Spleen (tissue), 11 donors: ENCODE data around the gene THSD4. TPM values are rescaled to one million over a fixed set of nuclear protein-coding genes. Genes with fewer than 3 reads are reported as not detected.

Source experiments
- DNase-seq: peaks from one replicate; pipeline ENCODE4 v3.0.0-alpha.2; 2020
- H3K27ac ChIP-seq, 8 donors: fragments of 200-600 bp; sonication (generic) in 7 of 8; 1 replicate in 4 of 8; 2 replicates in 4 of 8; pipeline versions ENCODE4 v1.5.0 to v1.8.0; 2016 to 2021; ENCODE audit warnings: inconsistent platforms in 4 of 8, mild to moderate bottlenecking in 4 of 8, moderate library complexity in 1 of 8
- H3K27me3 ChIP-seq, 7 donors: fragments of 200-600 bp; sonication (generic) in 6 of 7; replicated peaks in 1 of 7; 1 replicate in 4 of 7; 2 replicates in 3 of 7; pipeline versions ENCODE4 v1.5.0 to v1.8.0; 2016 to 2021; ENCODE audit warnings: inconsistent platforms in 3 of 7, mild to moderate bottlenecking in 1 of 7
- H3K36me3 ChIP-seq, 6 donors: fragments of 200-600 bp; sonication (generic) in 5 of 6; 1 replicate in 4 of 6; 2 replicates in 2 of 6; pipeline versions ENCODE4 v1.5.0 to v1.8.0; 2016 to 2021; ENCODE audit warnings: inconsistent platforms in 2 of 6
- H3K4me1 ChIP-seq, 6 donors: fragments of 200-600 bp; sonication (generic) in 5 of 6; 1 replicate in 3 of 6; 2 replicates in 3 of 6; pipeline versions ENCODE4 v1.5.0 to v1.8.0; 2016 to 2021; ENCODE audit warnings: inconsistent platforms in 3 of 6
- H3K4me3 ChIP-seq, 8 donors: fragments of 200-600 bp; sonication (generic) in 7 of 8; 1 replicate in 4 of 8; 2 replicates in 4 of 8; pipeline versions ENCODE4 v1.5.0 to v1.8.0; 2016 to 2021; ENCODE audit warnings: inconsistent platforms in 4 of 8, mild to moderate bottlenecking in 4 of 8, moderate library complexity in 2 of 8
- H3K9me3 ChIP-seq, 8 donors: fragments of 200-600 bp; sonication (generic) in 7 of 8; 1 replicate in 4 of 8; 2 replicates in 4 of 8; pipeline versions ENCODE4 v1.5.0 to v1.8.0; 2016 to 2021; ENCODE audit warnings: inconsistent platforms in 4 of 8
- POLR2A ChIP-seq, 3 donors: fragments of 450-650 bp; IDR thresholded peaks; one replicate each; pipeline ENCODE4 v1.5.1; 2017; ENCODE audit warnings: antibody characterized with exemption in 3 of 3, mild to moderate bottlenecking in 1 of 3
- POLR2AphosphoS5 ChIP-seq, 3 donors: sonication (generic); formaldehyde crosslinking; IDR thresholded peaks; one replicate each; pipeline ENCODE4 v1.5.1; 2017; ENCODE audit warnings: antibody characterized with exemption in 3 of 3
- WGBS, 5 donors: extraction: QIAGEN DNeasy Blood & Tissue Kit in 3 of 5; methylation state at CpG; one replicate each; pipeline versions ENCODE4 v1.1.5 to v1.1.7; 2013 to 2018; 5-methylcytosine and 5-hydroxymethylcytosine counted together
- intact Hi-C: fragments of 100-400 bp; cut with DNase I; formaldehyde crosslinking; loops from one replicate; pipeline ENCODE4 v1.15.0; 2023; ENCODE audit warnings: low total_unique reads
- polyA plus RNA-seq, 3 donors: library from polyadenylated mRNA; stranded (reverse); fragments of 200-250 nt; gene quantifications; one replicate each; pipeline ENCODE4 v1.2.1, GENCODE V29; 2013
- total RNA-seq, 7 donors: library from RNA; depleted of rRNA in 3 of 7; stranded (reverse); fragments of >200 nt in 3 of 7; fragmentation: NEBNext Ultra II Directional in 4 of 7; extraction: Animal tissue kit (Norgen Biotek cat#: 25700) in 4 of 7; gene quantifications; one replicate each; pipeline versions ENCODE4 v1.1.0 to v1.2.1, GENCODE V29; 2016 to 2021
- TF ChIP-seq, protein P1 (sequence below), 11 experiments: fragments of 200-600 bp in 7 of 11; fragments of 450-650 bp in 4 of 11; sonication (generic) in 4 of 11; IDR thresholded peaks in 8 of 11; conservative IDR thresholded peaks in 3 of 11; 1 replicate in 7 of 11; 2 replicates in 4 of 11; pipeline versions ENCODE4 v1.4.0 to v1.8.0; 2016 to 2021; ENCODE audit warnings: antibody characterized with exemption in 11 of 11, inconsistent platforms in 4 of 11, mild to moderate bottlenecking in 1 of 11
- donor health status: healthy with polysubstance abuse.
- donor health status: DM: no; HTN: no; CAD: no; lungs with moderate emphysema.
- donor health status: DM: no; HTN: no; CAD: no.
- donor health status: Bipolar disorder and iron deficiency.
- donor health status: healthy.
- donor health status: DM: no; HTN: no; CAD: no.
- donor health status: DM: yes; HTN: yes; CAD: no.

The THSD4 gene
- total and polyA plus RNA-seq, 10 donors = 0.29 to 11.3 (median 3.4) TPM

DNA sequence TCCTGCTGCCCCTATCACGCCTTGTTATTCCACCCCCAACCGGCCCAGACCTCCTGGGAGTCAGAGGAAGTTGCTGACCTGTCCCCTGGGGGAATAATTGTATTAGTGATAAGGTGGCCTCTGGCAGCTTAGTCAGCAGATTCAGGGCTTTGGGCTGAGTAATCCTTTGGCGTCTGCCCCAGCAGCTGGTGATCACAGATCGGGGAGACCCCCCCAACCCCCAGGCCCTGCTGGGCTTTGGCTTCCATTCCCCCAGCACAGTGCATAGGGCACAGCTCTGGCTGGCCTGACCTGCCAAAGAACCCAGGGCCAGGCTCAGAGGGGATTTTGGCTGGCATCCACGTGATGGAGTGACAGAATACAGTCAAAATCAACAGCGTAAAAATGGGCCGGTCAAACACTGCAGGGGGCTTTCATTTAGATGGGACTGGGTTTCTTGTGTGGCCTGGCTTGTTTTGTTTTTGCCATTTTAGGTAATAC, 691.2 kb downstream of the THSD4 start:
- H3K27me3 ChIP-seq = peaks cover 0 to 45% (median 0%) of the 10 kb centered on the region in 7 donors
- no peaks in the 10 kb centered on the region for H3K9me3 ChIP-seq
- H3K4me3 ChIP-seq = no peak overlapping the region
- TF ChIP-seq POLR2AphosphoS5 (IDR thresholded peaks at IDR 0.05) (no peak), POLR2A (IDR thresholded peaks at IDR 0.05) (no peak)
- TF ChIP-seq, protein P1, sequence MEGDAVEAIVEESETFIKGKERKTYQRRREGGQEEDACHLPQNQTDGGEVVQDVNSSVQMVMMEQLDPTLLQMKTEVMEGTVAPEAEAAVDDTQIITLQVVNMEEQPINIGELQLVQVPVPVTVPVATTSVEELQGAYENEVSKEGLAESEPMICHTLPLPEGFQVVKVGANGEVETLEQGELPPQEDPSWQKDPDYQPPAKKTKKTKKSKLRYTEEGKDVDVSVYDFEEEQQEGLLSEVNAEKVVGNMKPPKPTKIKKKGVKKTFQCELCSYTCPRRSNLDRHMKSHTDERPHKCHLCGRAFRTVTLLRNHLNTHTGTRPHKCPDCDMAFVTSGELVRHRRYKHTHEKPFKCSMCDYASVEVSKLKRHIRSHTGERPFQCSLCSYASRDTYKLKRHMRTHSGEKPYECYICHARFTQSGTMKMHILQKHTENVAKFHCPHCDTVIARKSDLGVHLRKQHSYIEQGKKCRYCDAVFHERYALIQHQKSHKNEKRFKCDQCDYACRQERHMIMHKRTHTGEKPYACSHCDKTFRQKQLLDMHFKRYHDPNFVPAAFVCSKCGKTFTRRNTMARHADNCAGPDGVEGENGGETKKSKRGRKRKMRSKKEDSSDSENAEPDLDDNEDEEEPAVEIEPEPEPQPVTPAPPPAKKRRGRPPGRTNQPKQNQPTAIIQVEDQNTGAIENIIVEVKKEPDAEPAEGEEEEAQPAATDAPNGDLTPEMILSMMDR (IDR thresholded peaks at IDR 0.05 in 8 of 11, conservative IDR thresholded peaks at IDR 0.05 in 3 of 11) = no peak
- H3K27ac ChIP-seq = no peak overlapping the region
- WGBS, 5 donors = 56 to 79% (median 68%) methylated on average over 6 to 7 of the region's 7 CpGs
- no peaks in the 10 kb centered on the region for H3K36me3 ChIP-seq
- intact Hi-C loops = no loop called here
- no peak for DNase-seq
- H3K4me1 ChIP-seq = peaks cover 0 to 20% (median 7%) of the 10 kb centered on the region in 6 donors

DNA sequence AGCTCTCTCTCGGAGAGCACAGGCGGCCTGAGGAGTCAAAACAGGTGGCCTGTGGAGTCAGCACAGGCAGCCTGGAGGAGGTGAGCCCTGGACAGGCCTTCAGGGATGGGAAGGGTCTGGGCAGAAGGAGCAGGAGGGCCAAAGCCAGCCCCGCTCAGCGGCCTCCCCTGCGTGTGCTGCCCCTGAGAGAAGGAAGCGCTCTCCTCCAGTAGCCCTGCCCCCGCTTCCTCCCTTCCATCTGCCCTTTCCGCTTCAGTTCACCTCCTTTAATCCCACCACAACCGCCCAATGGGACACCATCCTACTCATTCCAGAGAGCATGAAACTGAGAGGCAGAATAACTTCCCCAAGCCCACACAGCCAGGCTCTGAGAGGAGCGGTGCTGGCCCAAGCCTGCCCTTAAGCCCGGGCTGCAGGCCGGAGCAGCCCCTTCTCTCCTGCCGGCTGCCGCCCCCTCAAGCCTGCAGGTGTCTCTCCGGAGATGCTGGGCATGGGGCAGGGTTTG, 691.9 kb downstream of the THSD4 start:
- WGBS, 5 donors = 70 to 82% (median 73%) methylated on average over 13 to 15 of the region's 15 CpGs
- Histone ChIP-seq H3K27me3 (peaks cover 0 to 42% (median 0%) of the 10 kb centered on the region in 7 donors), H3K27ac (no peak overlapping the region), H3K36me3 (no peaks in the 10 kb centered on the region), H3K4me3 (no peak overlapping the region), H3K4me1 (peaks cover 0 to 20% (median 7%) of the 10 kb centered on the region in 6 donors), H3K9me3 (no peaks in the 10 kb centered on the region)
- intact Hi-C loops = no loop called here
- no peak for DNase-seq
- TF ChIP-seq POLR2A (IDR thresholded peaks at IDR 0.05) (no peak), POLR2AphosphoS5 (IDR thresholded peaks at IDR 0.05) (no peak)
- TF ChIP-seq, protein P1 (IDR thresholded peaks at IDR 0.05 in 8 of 11, conservative IDR thresholded peaks at IDR 0.05 in 3 of 11) = no peak

DNA sequence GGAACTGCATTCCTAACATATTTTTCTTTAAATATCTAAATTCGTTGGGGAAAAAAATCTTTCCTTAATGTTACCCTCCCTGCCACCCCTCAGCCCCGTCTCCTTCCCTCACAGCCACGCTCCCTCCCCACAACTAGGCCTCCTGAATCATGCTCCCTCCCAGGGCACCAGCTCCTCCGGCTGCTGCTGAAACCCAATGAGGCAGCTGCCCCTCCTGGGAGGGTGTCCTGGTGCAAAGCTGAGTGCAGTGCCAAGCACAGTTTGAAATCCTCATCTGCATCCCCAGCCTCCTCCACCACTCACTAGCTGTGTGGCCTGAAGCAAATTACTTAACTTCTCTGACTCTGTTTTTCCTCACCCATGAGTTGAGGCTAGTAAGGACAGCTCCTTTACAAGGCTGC, 692.4 kb downstream of the THSD4 start:
- Histone ChIP-seq H3K4me3 (no peak overlapping the region), H3K27me3 (peaks cover 0 to 37% (median 0%) of the 10 kb centered on the region in 7 donors), H3K9me3 (no peaks in the 10 kb centered on the region), H3K36me3 (no peaks in the 10 kb centered on the region), H3K27ac (no peak overlapping the region), H3K4me1 (peaks cover 0 to 20% (median 7%) of the 10 kb centered on the region in 6 donors)
- intact Hi-C loops = no loop called here
- WGBS, 5 donors = 57 to 73% (median 70%) methylated on average over 4 of the region's 4 CpGs
- TF ChIP-seq POLR2A (IDR thresholded peaks at IDR 0.05) (no peak), POLR2AphosphoS5 (IDR thresholded peaks at IDR 0.05) (no peak)
- TF ChIP-seq, protein P1 (IDR thresholded peaks at IDR 0.05 in 8 of 11, conservative IDR thresholded peaks at IDR 0.05 in 3 of 11) = no peak
- DNase-seq = no peak

DNA sequence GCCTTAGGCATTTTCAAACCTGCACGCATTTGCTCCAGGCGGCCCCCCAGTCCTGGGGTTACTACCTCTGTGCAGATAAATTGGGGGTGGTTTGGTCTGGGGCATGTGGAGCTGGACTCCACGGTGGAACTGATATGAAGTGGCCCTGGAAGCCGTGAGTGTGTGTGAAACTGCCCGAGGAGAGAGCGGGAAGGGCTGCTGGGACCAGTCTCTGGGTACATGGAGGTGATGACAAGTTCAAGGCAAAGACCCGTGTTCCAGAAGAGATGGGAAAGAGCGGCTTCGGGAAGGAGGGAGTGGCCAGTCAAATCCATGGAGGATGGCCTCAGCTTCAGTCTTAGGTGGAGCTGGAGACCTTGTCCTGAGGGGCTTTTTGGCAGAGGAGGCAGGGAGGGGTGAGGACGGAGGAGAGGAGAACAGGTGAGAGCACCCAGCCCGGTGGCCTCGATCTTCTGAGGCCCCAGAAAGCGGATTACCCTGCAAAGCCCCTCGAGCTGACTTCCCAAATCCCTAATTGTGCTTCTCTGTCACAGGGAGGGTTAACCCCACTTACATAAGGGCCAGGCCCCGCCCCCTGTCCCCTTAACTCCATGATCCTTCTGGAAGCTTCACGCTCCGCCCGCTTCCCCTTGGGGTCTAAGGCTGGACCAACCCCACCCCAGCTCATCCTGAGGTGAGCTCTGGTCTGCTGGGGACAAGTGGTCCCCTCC, 693.2 kb downstream of the THSD4 start:
- Histone ChIP-seq H3K4me3 (no peak overlapping the region), H3K4me1 (peaks cover 0 to 20% (median 7%) of the 10 kb centered on the region in 6 donors), H3K27ac (no peak overlapping the region), H3K36me3 (no peaks in the 10 kb centered on the region), H3K27me3 (peaks cover 0 to 34% (median 0%) of the 10 kb centered on the region in 7 donors), H3K9me3 (no peaks in the 10 kb centered on the region)
- WGBS, 5 donors = 80 to 94% (median 82%) methylated on average over 16 to 18 of the region's 18 CpGs
- DNase-seq = no peak
- intact Hi-C loops = no loop called here
- TF ChIP-seq POLR2A (IDR thresholded peaks at IDR 0.05) (no peak), POLR2AphosphoS5 (IDR thresholded peaks at IDR 0.05) (no peak)
- TF ChIP-seq, protein P1 (IDR thresholded peaks at IDR 0.05 in 8 of 11, conservative IDR thresholded peaks at IDR 0.05 in 3 of 11) = no peak
